NCI-H345 (cell line): ENCODE data around the gene RPL38.

Experiments
- DNase-seq: peaks from one replicate; lab custom pipeline; 2025; lab: John Stamatoyannopoulos, UW

RPL38 gene

DNA sequence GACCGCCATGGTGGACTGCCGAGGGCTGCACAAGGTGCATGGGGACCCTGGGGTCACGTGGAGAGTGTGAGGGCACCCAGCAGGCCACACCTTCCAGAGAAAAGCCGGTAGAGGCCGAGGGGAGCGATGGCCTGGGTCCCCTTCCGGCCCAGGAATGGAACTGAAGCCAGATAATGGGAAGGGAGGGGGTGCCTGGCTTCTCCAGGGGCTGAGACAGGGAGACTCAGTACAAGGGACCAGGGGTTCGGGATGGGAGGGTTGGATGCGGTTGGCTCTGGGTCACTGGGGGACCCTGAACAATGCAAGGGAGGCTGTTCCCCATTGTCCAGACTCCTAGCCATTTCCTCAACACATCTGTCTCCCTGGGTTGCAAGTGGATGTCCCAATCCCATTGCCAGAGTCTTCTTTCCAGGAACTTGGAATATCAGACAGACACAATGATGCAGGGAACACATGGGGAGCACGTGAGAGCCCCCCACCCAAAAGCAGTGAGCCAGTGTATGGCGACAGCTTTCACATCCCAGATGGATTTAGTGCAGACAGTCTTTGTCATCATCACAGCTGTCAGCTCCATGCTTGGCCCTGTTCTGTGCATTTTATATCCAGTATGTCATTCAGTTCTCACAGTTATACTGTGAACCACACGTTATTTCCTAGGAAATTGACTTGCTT is 47.0 kb downstream of the RPL38 start:
- no peak for DNase-seq

DNA sequence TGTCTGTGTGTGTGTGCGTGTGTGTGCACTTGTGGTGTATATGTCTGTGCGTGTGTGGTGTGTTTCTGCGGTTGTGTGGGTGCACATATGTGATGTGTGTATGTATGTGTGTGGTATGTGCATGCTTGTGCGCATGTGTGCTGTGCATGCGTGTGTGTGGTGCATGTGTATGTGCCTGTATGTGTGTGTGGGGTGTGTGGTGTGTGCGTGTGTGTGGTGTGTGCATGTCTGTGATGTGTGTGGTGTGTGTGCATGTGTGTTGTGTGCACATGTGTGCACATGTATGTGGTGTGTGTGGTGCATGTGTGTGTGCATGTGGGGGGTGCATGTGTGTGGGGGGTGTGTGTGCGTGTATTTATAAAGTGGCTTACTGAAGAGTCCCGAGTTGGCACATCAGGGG is 47.6 kb downstream of the RPL38 start:
- DNase-seq, result no peak

DNA sequence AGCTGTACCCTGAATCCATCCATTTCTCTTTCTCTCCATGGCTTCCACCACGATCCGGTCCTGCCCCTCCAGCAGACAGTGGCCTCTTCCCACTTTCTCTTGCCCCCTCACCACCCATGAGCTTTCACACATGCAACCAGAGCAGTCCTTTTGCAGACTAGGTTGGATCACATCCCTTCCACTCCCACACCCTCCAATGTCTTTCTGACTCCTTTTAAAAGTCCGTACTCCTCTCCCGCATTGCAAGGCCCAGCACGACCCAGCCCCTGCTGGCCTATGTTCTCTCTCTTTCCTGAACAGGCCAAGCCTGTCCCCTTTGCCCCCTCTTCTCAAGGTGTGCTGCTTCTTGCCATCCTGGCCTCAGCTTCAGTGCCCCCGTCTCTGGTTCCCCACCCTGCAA is 48.1 kb downstream of the RPL38 start:
- DNase-seq, result no peak

DNA sequence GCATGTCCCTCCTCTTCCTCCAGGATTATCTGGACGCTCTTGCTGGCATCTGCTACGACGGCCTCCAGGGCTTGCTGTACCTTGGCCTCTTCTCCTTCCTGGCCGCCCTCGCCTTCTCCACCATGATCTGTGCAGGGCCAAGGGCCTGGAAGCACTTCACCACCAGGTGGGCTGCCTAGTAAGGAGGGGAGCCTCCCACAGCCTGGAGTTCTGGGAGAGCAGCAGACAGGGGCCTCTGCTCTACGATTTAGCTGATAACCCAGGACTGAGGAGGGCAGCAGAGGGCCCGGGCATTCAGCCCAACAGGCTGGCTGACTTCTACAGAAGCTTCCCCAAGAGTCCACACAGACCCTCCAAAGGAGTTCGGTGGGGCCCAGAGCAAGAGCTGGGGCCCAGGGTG is 48.7 kb downstream of the RPL38 start:
- DNase-seq, result no peak

DNA sequence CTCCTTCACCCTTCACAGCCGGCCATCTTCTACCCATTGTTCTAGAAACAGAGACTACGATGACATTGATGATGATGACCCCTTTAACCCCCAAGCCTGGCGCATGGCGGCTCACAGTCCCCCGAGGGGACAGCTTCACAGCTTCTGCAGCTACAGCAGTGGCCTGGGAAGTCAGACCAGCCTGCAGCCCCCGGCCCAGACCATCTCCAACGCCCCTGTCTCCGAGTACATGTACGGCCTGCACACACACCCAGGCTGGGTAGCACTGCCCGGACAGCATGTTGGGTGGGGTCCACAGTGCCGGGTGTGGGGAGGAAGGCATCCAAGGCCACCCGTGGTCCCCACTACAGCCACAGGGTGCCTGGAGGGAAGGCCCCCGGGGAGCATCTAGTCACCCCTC is 49.6 kb downstream of the RPL38 start:
- no peak for DNase-seq

DNA sequence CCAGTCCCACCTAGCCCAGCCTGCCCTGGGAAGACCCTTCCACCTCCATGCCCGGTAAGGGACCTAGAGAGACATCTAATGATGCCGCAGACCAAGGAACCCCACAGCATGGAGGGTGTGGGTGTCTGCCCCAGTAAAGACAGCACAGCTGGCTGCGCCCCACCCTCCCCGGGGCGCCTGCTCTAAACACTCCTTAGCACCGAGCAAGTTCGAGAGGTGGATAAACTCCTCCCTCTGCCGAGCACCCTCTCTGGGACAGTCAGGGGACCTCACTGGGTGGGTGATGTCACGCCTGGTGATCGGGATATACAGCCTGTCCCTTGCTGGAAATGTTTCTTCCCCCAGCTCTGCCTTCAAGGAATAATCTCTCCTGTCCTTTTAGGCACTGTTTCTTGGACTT is 53.8 kb downstream of the RPL38 start:
- DNase-seq, result no peak

DNA sequence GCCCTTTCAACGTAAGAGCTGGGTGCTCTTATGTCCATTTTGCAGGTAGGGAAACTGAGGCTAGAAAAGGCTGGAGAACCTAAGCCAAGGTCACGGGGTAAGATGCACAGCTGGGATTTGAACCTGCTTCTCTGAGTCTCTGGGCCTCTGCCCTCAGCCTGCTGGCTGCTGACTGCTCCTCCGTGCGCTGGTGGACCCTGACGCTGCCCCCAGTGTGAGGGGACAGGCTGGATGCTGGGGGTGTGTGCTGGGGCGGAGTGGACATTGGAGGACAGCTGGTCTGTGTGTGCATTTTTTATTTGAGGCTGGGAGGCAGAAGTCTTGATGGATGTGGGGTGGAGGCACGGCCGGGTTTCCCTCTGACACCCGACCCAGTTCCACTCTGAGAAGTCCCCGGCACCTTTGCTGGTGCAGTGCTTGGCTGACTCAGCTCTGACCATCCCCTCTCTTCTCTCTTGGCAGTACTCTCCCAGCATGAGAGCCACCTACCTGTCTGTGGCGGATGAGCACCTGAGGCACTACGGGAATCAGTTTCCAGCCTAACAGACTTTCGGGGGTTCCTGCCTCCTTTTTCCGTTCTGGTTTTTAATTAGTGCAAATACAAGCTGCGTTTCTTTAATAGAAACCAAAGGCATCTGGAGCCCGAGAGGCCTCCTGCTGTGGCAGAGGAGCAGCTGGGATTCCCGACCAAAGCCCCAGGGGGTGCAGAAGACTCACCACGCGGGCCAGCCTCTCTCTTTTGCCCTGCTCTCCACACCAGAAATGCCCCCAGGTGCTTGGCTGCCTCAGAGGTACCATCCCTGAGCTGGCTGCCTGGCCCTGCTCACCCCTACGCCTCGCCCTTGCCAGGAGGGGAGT is 56.4 kb downstream of the RPL38 start:
- DNase-seq, result peak; percentile 72
